Liver (tissue), 9 donors: ENCODE results near the gene TBC1D9. TPM values are rescaled to one million over a fixed set of nuclear protein-coding genes. Genes with fewer than 3 reads are reported as not detected.

Source experiments
- DNase-seq: peaks from one replicate; pipeline ENCODE4 v3.0.0-alpha.2; 2017; ENCODE audit warnings: low spot score
- H3K27ac ChIP-seq, 2 donors: one replicate each; pipeline ENCODE4 v1.7.0; 2013; ENCODE audit warnings: inconsistent platforms in 2 of 2, low read length in 2 of 2, control low read depth in 1 of 2, low read depth in 1 of 2, mild to moderate bottlenecking in 1 of 2
- H3K27me3 ChIP-seq, 4 donors: one replicate each; pipeline versions ENCODE4 v1.6.1 to v1.7.0; 2013; ENCODE audit warnings: low read length in 3 of 4, inconsistent platforms in 1 of 4, mild to moderate bottlenecking in 1 of 4, moderate library complexity in 1 of 4; ENCODE audit not compliant: control insufficient read depth in 4 of 4, insufficient read depth in 4 of 4
- H3K36me3 ChIP-seq, 4 donors: one replicate each; pipeline versions ENCODE4 v1.6.1 to v1.7.0; 2013; ENCODE audit warnings: low read length in 3 of 4, mild to moderate bottlenecking in 3 of 4, low read depth in 1 of 4, moderate library complexity in 1 of 4; ENCODE audit not compliant: control insufficient read depth in 4 of 4, insufficient read depth in 3 of 4
- H3K4me1 ChIP-seq, 4 donors: one replicate each; pipeline versions ENCODE4 v1.6.1 to v1.7.0; 2013; ENCODE audit warnings: low read length in 3 of 4, mild to moderate bottlenecking in 3 of 4, moderate library complexity in 1 of 4; ENCODE audit not compliant: control insufficient read depth in 4 of 4, insufficient read depth in 4 of 4
- H3K4me3 ChIP-seq, 3 donors: one replicate each; pipeline versions ENCODE4 v1.6.1 to v1.7.0; 2013; ENCODE audit warnings: low read length in 3 of 3, control low read depth in 1 of 3, low read depth in 1 of 3, mild to moderate bottlenecking in 1 of 3
- H3K9ac ChIP-seq, 2 donors: one replicate each; pipeline ENCODE4 v1.7.0; 2013; ENCODE audit warnings: low read length in 2 of 2, mild to moderate bottlenecking in 2 of 2, moderate library complexity in 2 of 2, control low read depth in 1 of 2, low read depth in 1 of 2
- H3K9me3 ChIP-seq, 4 donors: one replicate each; pipeline versions ENCODE4 v1.6.1 to v1.7.0; 2013; ENCODE audit warnings: low read length in 3 of 4; ENCODE audit not compliant: control insufficient read depth in 4 of 4
- EGR1 ChIP-seq, 2 donors: IDR thresholded peaks; 2 replicates each; pipeline ENCODE4 v1.6.1; 2016 to 2018; ENCODE audit warnings: antibody characterized with exemption in 2 of 2, low read depth in 2 of 2
- FOXA1 ChIP-seq: IDR thresholded peaks from 2 replicates; pipeline ENCODE4 v1.6.1; 2016; ENCODE audit warnings: antibody characterized with exemption
- FOXA2 ChIP-seq: IDR thresholded peaks from 2 replicates; pipeline ENCODE4 v1.6.1; 2016; ENCODE audit warnings: antibody characterized with exemption
- GABPA ChIP-seq, 2 donors: IDR thresholded peaks in 1 of 2; conservative IDR thresholded peaks in 1 of 2; 2 replicates each; pipeline ENCODE4 v1.6.1; 2016; ENCODE audit warnings: antibody characterized with exemption in 2 of 2, mild to moderate bottlenecking in 1 of 2, moderate library complexity in 1 of 2
- HNF4A ChIP-seq, 2 donors: conservative IDR thresholded peaks; 2 replicates each; pipeline ENCODE4 v1.6.1; 2016; ENCODE audit warnings: antibody characterized with exemption in 2 of 2, mild to moderate bottlenecking in 2 of 2
- HNF4G ChIP-seq: IDR thresholded peaks from 2 replicates; pipeline ENCODE4 v1.6.1; 2016; ENCODE audit warnings: antibody characterized with exemption
- JUND ChIP-seq, 2 donors: IDR thresholded peaks; 2 replicates each; pipeline ENCODE4 v1.6.1; 2016; ENCODE audit warnings: antibody characterized with exemption in 2 of 2
- MAX ChIP-seq: IDR thresholded peaks from 2 replicates; pipeline ENCODE4 v1.6.1; 2016; ENCODE audit warnings: antibody characterized with exemption
- NR2F2 ChIP-seq: IDR thresholded peaks from 2 replicates; pipeline ENCODE4 v1.6.1; 2016; ENCODE audit warnings: antibody characterized with exemption
- RAD21 ChIP-seq, 2 donors: IDR thresholded peaks; 2 replicates each; pipeline ENCODE4 v1.6.1; 2016; ENCODE audit warnings: antibody characterized with exemption in 2 of 2, mild to moderate bottlenecking in 2 of 2
- RXRA ChIP-seq, 2 donors: IDR thresholded peaks; 2 replicates each; pipeline ENCODE4 v1.6.1; 2017 to 2018; ENCODE audit warnings: antibody characterized with exemption in 2 of 2, mild to moderate bottlenecking in 1 of 2
- SP1 ChIP-seq: IDR thresholded peaks from 2 replicates; pipeline ENCODE4 v1.6.1; 2018; ENCODE audit warnings: antibody characterized with exemption, mild to moderate bottlenecking
- TAF1 ChIP-seq: conservative IDR thresholded peaks from 2 replicates; pipeline ENCODE4 v1.6.1; 2016; ENCODE audit warnings: antibody characterized with exemption, mild to moderate bottlenecking
- YY1 ChIP-seq: IDR thresholded peaks from 2 replicates; pipeline ENCODE4 v1.6.1; 2016; ENCODE audit warnings: antibody characterized with exemption, mild to moderate bottlenecking
- WGBS: extraction: QIAGEN DNeasy Blood & Tissue Kit; methylation state at CpG from one replicate; pipeline ENCODE4 v1.1.7; 2013; 5-methylcytosine and 5-hydroxymethylcytosine counted together
- polyA plus RNA-seq, 2 donors: library from polyadenylated mRNA; stranded (reverse) in 1 of 2; unstranded in 1 of 2; fragments of 200-250 nt in 1 of 2; fragments of >200 nt in 1 of 2; fragmentation: Nextera tagmentation in 1 of 2; extraction: Ambion mirVana in 1 of 2; gene quantifications; one replicate each; pipeline versions ENCODE4 v1.2.1 to v1.2.3, GENCODE V29; 2013 to 2015
- total RNA-seq, 2 donors: library from RNA; depleted of rRNA; stranded (reverse); fragments of >200 nt; gene quantifications; one replicate each; pipeline ENCODE4 v1.2.3, GENCODE V29; 2014
- TF ChIP-seq, protein P1 (sequence below): IDR thresholded peaks from 2 replicates; pipeline ENCODE4 v1.6.1; 2016; ENCODE audit warnings: antibody characterized with exemption
- TF ChIP-seq, protein P2 (sequence below): fragments of 150-350 bp; IDR thresholded peaks from 2 replicates; pipeline ENCODE4 v1.5.1; 2017; ENCODE audit warnings: improper control_type of control experiment, low read depth, low read length; ENCODE audit not compliant: missing input control
- TF ChIP-seq, protein P3 (sequence below): IDR thresholded peaks from 2 replicates; pipeline ENCODE4 v1.6.1; 2016; ENCODE audit warnings: antibody characterized with exemption
- TF ChIP-seq, protein P4 (sequence below): IDR thresholded peaks from 2 replicates; pipeline ENCODE4 v1.6.1; 2016; ENCODE audit warnings: antibody characterized with exemption, mild to moderate bottlenecking
- donor health status: healthy.
- donor health status: healthy.
- donor health status: healthy.
- donor health status: healthy.
- donor health status: healthy.

TBC1D9 gene
- total and polyA plus RNA-seq, 4 donors: 1.4 to 8.5 (median 6.3) TPM

DNA sequence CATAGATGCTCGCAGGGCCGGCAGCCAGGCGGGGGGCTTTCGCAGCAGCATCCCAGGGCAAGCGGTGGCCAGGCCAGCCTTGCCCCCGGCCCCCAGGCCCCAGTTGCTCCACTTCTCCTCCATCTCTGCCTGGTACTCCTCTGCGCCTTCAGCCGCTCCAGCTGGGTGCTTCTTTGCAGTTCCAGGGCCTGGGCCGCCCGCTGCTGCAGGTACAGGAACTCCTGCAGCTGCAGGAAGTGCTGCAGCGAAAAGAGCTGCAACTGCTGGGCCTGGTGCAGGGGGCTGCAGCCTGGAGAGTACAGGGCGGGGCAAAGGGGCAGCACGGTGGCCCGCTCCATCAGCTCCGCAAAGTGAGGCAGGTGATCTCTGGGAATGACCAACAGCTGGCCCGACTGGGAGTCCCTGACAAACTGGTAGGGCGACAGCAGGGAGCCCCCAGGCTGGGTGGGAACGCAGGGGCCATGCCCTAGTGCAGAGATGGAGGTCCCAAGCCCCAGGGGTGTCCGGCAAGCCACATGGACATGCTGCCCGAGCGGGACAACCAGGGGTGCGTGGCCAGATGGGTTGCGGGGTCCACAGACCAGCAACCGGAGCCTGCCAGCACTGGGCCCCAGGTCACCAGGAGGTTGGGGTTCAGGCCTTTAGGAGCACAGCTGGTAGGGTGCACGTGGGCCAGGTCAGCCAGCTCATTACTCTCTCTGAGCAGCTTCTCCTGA is 111.6 kb downstream of the TBC1D9 start:
- WGBS: 95% methylated on average over 25 of the region's 25 CpGs
- TF ChIP-seq, protein P1, sequence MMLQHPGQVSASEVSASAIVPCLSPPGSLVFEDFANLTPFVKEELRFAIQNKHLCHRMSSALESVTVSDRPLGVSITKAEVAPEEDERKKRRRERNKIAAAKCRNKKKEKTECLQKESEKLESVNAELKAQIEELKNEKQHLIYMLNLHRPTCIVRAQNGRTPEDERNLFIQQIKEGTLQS: no peak
- TF ChIP-seq, protein P2, sequence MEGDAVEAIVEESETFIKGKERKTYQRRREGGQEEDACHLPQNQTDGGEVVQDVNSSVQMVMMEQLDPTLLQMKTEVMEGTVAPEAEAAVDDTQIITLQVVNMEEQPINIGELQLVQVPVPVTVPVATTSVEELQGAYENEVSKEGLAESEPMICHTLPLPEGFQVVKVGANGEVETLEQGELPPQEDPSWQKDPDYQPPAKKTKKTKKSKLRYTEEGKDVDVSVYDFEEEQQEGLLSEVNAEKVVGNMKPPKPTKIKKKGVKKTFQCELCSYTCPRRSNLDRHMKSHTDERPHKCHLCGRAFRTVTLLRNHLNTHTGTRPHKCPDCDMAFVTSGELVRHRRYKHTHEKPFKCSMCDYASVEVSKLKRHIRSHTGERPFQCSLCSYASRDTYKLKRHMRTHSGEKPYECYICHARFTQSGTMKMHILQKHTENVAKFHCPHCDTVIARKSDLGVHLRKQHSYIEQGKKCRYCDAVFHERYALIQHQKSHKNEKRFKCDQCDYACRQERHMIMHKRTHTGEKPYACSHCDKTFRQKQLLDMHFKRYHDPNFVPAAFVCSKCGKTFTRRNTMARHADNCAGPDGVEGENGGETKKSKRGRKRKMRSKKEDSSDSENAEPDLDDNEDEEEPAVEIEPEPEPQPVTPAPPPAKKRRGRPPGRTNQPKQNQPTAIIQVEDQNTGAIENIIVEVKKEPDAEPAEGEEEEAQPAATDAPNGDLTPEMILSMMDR: no peak
- TF ChIP-seq, protein P3, sequence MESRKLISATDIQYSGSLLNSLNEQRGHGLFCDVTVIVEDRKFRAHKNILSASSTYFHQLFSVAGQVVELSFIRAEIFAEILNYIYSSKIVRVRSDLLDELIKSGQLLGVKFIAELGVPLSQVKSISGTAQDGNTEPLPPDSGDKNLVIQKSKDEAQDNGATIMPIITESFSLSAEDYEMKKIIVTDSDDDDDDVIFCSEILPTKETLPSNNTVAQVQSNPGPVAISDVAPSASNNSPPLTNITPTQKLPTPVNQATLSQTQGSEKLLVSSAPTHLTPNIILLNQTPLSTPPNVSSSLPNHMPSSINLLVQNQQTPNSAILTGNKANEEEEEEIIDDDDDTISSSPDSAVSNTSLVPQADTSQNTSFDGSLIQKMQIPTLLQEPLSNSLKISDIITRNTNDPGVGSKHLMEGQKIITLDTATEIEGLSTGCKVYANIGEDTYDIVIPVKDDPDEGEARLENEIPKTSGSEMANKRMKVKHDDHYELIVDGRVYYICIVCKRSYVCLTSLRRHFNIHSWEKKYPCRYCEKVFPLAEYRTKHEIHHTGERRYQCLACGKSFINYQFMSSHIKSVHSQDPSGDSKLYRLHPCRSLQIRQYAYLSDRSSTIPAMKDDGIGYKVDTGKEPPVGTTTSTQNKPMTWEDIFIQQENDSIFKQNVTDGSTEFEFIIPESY: no peak
- TF ChIP-seq TAF1 (no peak), YY1 (no peak), SP1 (no peak), MAX (no peak), RAD21 (IDR thresholded peaks at IDR 0.05) (no peak), GABPA (IDR thresholded peaks at IDR 0.05 in 1 of 2, conservative IDR thresholded peaks at IDR 0.05 in 1 of 2) (no peak), NR2F2 (no peak), HNF4A (conservative IDR thresholded peaks at IDR 0.05) (no peak), HNF4G (no peak), FOXA1 (no peak), RXRA (IDR thresholded peaks at IDR 0.05) (no peak), FOXA2 (no peak), EGR1 (IDR thresholded peaks at IDR 0.05; ENCODE audit: low read depth in 2 of 2) (no peak), JUND (IDR thresholded peaks at IDR 0.05) (no peak)
- TF ChIP-seq, protein P4, sequence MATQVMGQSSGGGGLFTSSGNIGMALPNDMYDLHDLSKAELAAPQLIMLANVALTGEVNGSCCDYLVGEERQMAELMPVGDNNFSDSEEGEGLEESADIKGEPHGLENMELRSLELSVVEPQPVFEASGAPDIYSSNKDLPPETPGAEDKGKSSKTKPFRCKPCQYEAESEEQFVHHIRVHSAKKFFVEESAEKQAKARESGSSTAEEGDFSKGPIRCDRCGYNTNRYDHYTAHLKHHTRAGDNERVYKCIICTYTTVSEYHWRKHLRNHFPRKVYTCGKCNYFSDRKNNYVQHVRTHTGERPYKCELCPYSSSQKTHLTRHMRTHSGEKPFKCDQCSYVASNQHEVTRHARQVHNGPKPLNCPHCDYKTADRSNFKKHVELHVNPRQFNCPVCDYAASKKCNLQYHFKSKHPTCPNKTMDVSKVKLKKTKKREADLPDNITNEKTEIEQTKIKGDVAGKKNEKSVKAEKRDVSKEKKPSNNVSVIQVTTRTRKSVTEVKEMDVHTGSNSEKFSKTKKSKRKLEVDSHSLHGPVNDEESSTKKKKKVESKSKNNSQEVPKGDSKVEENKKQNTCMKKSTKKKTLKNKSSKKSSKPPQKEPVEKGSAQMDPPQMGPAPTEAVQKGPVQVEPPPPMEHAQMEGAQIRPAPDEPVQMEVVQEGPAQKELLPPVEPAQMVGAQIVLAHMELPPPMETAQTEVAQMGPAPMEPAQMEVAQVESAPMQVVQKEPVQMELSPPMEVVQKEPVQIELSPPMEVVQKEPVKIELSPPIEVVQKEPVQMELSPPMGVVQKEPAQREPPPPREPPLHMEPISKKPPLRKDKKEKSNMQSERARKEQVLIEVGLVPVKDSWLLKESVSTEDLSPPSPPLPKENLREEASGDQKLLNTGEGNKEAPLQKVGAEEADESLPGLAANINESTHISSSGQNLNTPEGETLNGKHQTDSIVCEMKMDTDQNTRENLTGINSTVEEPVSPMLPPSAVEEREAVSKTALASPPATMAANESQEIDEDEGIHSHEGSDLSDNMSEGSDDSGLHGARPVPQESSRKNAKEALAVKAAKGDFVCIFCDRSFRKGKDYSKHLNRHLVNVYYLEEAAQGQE: no peak
- peaks cover 0 to 5% (median 0%) of the 10 kb centered on the region in 4 donors for H3K36me3 ChIP-seq

More for the DNA sequence above, 111.6 kb downstream of the TBC1D9 start:
- no peaks in the 10 kb centered on the region for H3K9me3 ChIP-seq
- no peak overlapping the region for H3K27ac ChIP-seq
- H3K4me1 ChIP-seq: peaks cover 4 to 20% (median 12%) of the 10 kb centered on the region in 4 donors
- DNase-seq: no peak
- H3K9ac ChIP-seq: no peak overlapping the region
- H3K27me3 ChIP-seq: no peaks in the 10 kb centered on the region
- no peak overlapping the region for H3K4me3 ChIP-seq
